Measurements from ENCODE around the gene B9D2.
A peak's percentile ranks its signal among the peaks of the same experiment; 100 is the strongest.

B9D2 gene

GRCh38 chr19:41363753-41364523 is at the start of gene B9D2 (continued):
- TF ChIP-seq PRDM10 (tag by site-specific recombination; IDR thresholded peaks at IDR 0.05) (peak; percentile 79), ZBTB10 (tag by site-specific recombination; IDR thresholded peaks at IDR 0.05) (peak; percentile 12; the same call in 1 of the 2 replicates), ZBTB20 (tag by site-specific recombination; IDR thresholded peaks at IDR 0.05) (peak; percentile 40; the same call in 1 of the 2 replicates), MYNN (tag by site-specific recombination; IDR thresholded peaks at IDR 0.05; ENCODE audit: borderline replicate concordance) (peak; percentile 82; the same call in 1 of the 2 replicates), ZFP69B (tag by site-specific recombination; IDR thresholded peaks at IDR 0.05) (no peak), ZNF394 (tag by site-specific recombination; IDR thresholded peaks at IDR 0.05; ENCODE audit: borderline replicate concordance) (0 out of 2 replicates have a peak, but pooled peaks have one; percentile 19), ZNF629 (tag by site-specific recombination; IDR thresholded peaks at IDR 0.05) (peak; percentile 94), GLIS1 (tag by site-specific recombination; IDR thresholded peaks at IDR 0.05) (peak; percentile 15; the same call in 1 of the 2 replicates), SP7 (tag by site-specific recombination; IDR thresholded peaks at IDR 0.05) (peak; percentile 10; the same call in 1 of the 2 replicates), ZBTB48 (tag by site-specific recombination; IDR thresholded peaks at IDR 0.05) (peak; percentile 93), TRIM28 (IDR thresholded peaks at IDR 0.05; ENCODE audit: borderline replicate concordance, low read length) (0 out of 2 replicates have a peak, but pooled peaks have one; percentile 33), ZBTB17 (tag by site-specific recombination; IDR thresholded peaks at IDR 0.05) (peak; percentile 77), ZNF433 (tag by site-specific recombination; IDR thresholded peaks at IDR 0.05; ENCODE audit: low read depth) (no peak), HOXD13 (CRISPR knock-in tag; IDR thresholded peaks at IDR 0.05; ENCODE audit: borderline replicate concordance) (no peak), ZBTB26 (tag by site-specific recombination; optimal IDR thresholded peaks at IDR 0.05) (peak; percentile 52), ZNF660 (tag by site-specific recombination; IDR thresholded peaks at IDR 0.05) (peak; percentile 86; the same call in 1 of the 2 replicates), ZNF121 (tag by site-specific recombination; IDR thresholded peaks at IDR 0.05) (no peak), YY1 (tag by site-specific recombination; IDR thresholded peaks at IDR 0.05) (peak; percentile 98), KLF7 (tag by site-specific recombination; IDR thresholded peaks at IDR 0.05; ENCODE audit: borderline replicate concordance) (peak; percentile 73; the same call in 1 of the 2 replicates), KLF9 (tag by site-specific recombination; IDR thresholded peaks at IDR 0.05; ENCODE audit: low read depth) (peak; percentile 87), ZNF76 (tag by site-specific recombination; IDR thresholded peaks at IDR 0.05; ENCODE audit: borderline replicate concordance, low read depth) (peak; percentile 81; the same call in 1 of the 2 replicates)
